H9 (cell line): ENCODE results near the gene TPP1. TPM values are rescaled to one million over a fixed set of nuclear protein-coding genes. Genes with fewer than 3 reads are reported as not detected.

Experiments used
- DNase-seq: peaks from one replicate; pipeline ENCODE4 v3.0.0-alpha.2; 2017
- H2AFZ ChIP-seq: one replicate; pipeline ENCODE4 v1.6.1; 2013; ENCODE audit warnings: mild to moderate bottlenecking, low read length, control low read depth, moderate library complexity
- H2AK5ac ChIP-seq: 2 replicates; pipeline ENCODE4 v1.6.1; 2013; ENCODE audit warnings: low read length, control low read depth, mixed read lengths; ENCODE audit not compliant: insufficient read length
- H2BK120ac ChIP-seq: one replicate; pipeline ENCODE4 v1.6.1; 2013; ENCODE audit warnings: low read depth, mild to moderate bottlenecking, low read length, control low read depth, inconsistent platforms; ENCODE audit not compliant: poor library complexity, severe bottlenecking
- H2BK12ac ChIP-seq: 2 replicates; pipeline ENCODE4 v1.6.1; 2013; ENCODE audit warnings: low read length, control low read depth, mixed read lengths, low read depth; ENCODE audit not compliant: insufficient read length
- H2BK15ac ChIP-seq: 2 replicates; pipeline ENCODE4 v1.6.1; 2013; ENCODE audit warnings: low read depth, low read length, control low read depth
- H2BK20ac ChIP-seq: one replicate; pipeline ENCODE4 v1.6.1; 2013; ENCODE audit warnings: low read depth, mild to moderate bottlenecking, low read length, control low read depth, inconsistent platforms; ENCODE audit not compliant: poor library complexity, severe bottlenecking
- H2BK5ac ChIP-seq: 2 replicates; pipeline ENCODE4 v1.6.1; 2013; ENCODE audit warnings: low read length, control low read depth, mixed read lengths; ENCODE audit not compliant: insufficient read length
- H3K14ac ChIP-seq: 2 replicates; pipeline ENCODE4 v1.6.1; 2013; ENCODE audit warnings: low read length, control low read depth; ENCODE audit not compliant: insufficient read depth
- H3K18ac ChIP-seq: 2 replicates; pipeline ENCODE4 v1.6.1; 2013; ENCODE audit warnings: low read depth, mild to moderate bottlenecking, mixed read lengths, low read length, control low read depth; ENCODE audit not compliant: insufficient read length
- H3K23ac ChIP-seq: 2 replicates; pipeline ENCODE4 v1.6.1; 2013; ENCODE audit warnings: low read length, control low read depth, mixed read lengths, low read depth; ENCODE audit not compliant: insufficient read length
- H3K23me2 ChIP-seq: 2 replicates; pipeline ENCODE4 v1.6.1; 2013; ENCODE audit warnings: low read depth, mild to moderate bottlenecking, mixed read lengths, low read length, control low read depth; ENCODE audit not compliant: insufficient read length, poor library complexity, severe bottlenecking
- H3K27ac ChIP-seq: 2 replicates; pipeline ENCODE4 v1.5.1; 2013; ENCODE audit warnings: low read length, control low read depth, mixed read lengths, low read depth; ENCODE audit not compliant: insufficient read length
- H3K27me3 ChIP-seq: 2 replicates; pipeline ENCODE4 v1.6.1; 2013; ENCODE audit warnings: low read length, control low read depth, inconsistent platforms; ENCODE audit not compliant: insufficient read depth
- H3K4ac ChIP-seq: 2 replicates; pipeline ENCODE4 v1.6.1; 2013; ENCODE audit warnings: low read depth, mild to moderate bottlenecking, control low read depth, inconsistent platforms, low read length, moderate library complexity
- H3K4me1 ChIP-seq: 2 replicates; pipeline ENCODE4 v1.6.1; 2013; ENCODE audit warnings: low read length, control low read depth, inconsistent platforms; ENCODE audit not compliant: insufficient read depth
- H3K4me2 ChIP-seq: 2 replicates; pipeline ENCODE4 v1.6.1; 2013; ENCODE audit warnings: low read length, control low read depth, mixed read lengths; ENCODE audit not compliant: insufficient read length, insufficient read depth
- H3K56ac ChIP-seq: 2 replicates; pipeline ENCODE4 v1.6.1; 2013; ENCODE audit warnings: low read depth, mild to moderate bottlenecking, mixed read lengths, low read length, control low read depth; ENCODE audit not compliant: insufficient read length
- H3K79me1 ChIP-seq: 2 replicates; pipeline ENCODE4 v1.6.1; 2013; ENCODE audit warnings: low read depth, mild to moderate bottlenecking, moderate library complexity, low read length, control low read depth, inconsistent platforms; ENCODE audit not compliant: insufficient read depth, poor library complexity, severe bottlenecking
- H3K79me2 ChIP-seq: 2 replicates; pipeline ENCODE4 v1.6.1; 2013; ENCODE audit warnings: low read length, control low read depth, inconsistent platforms; ENCODE audit not compliant: insufficient read depth
- H3K9ac ChIP-seq: 2 replicates; pipeline ENCODE4 v1.6.1; 2013; ENCODE audit warnings: low read length, control low read depth, mixed read lengths; ENCODE audit not compliant: insufficient read length; ENCODE audit errors: extremely low read depth
- H3K9me3 ChIP-seq: one replicate; pipeline ENCODE4 v1.6.1; 2013; ENCODE audit warnings: low read depth, low read length, inconsistent platforms; ENCODE audit not compliant: control insufficient read depth
- H3T11ph ChIP-seq: one replicate; pipeline ENCODE4 v1.6.1; 2013; ENCODE audit warnings: mild to moderate bottlenecking, low read length, control low read depth, inconsistent platforms
- H4K20me1 ChIP-seq: one replicate; pipeline ENCODE4 v1.6.1; 2013; ENCODE audit not compliant: control insufficient read depth, insufficient read length, insufficient read depth
- H4K5ac ChIP-seq: 2 replicates; pipeline ENCODE4 v1.6.1; 2013; ENCODE audit warnings: low read depth, mild to moderate bottlenecking, mixed read lengths, low read length, control low read depth; ENCODE audit not compliant: insufficient read length
- H4K8ac ChIP-seq: replicated peaks from 2 replicates; pipeline ENCODE4 v1.6.1; 2013; ENCODE audit warnings: low read length, control low read depth, mixed read lengths, low read depth; ENCODE audit not compliant: insufficient read length
- H4K91ac ChIP-seq: 2 replicates; pipeline ENCODE4 v1.6.1; 2013; ENCODE audit warnings: low read depth, mild to moderate bottlenecking, moderate library complexity, mixed read lengths, low read length, control low read depth; ENCODE audit not compliant: insufficient read length
- H3K27ac Mint-ChIP-seq, 3 experiments: 2 replicates in 2 of 3; 3 replicates in 1 of 3; pipeline ENCODE4 v1.8.0; 2020 to 2021; ENCODE audit warnings: mixed read lengths in 3 of 3, mild to moderate bottlenecking in 1 of 3, moderate library complexity in 1 of 3
- H3K27me3 Mint-ChIP-seq: 2 replicates; pipeline ENCODE4 v1.8.0; 2021; ENCODE audit warnings: low read depth, mild to moderate bottlenecking, moderate library complexity, mixed read lengths
- H3K36me3 Mint-ChIP-seq, 3 experiments: 2 replicates in 2 of 3; 3 replicates in 1 of 3; pipeline ENCODE4 v1.8.0; 2020 to 2021; ENCODE audit warnings: low read depth in 3 of 3, mixed read lengths in 3 of 3; ENCODE audit not compliant: insufficient read depth in 1 of 3
- H3K4me1 Mint-ChIP-seq, 2 experiments: 2 replicates each; pipeline ENCODE4 v1.8.0; 2020; ENCODE audit warnings: mixed read lengths in 2 of 2
- H3K4me3 Mint-ChIP-seq, 2 experiments: 2 replicates in 1 of 2; 3 replicates in 1 of 2; pipeline ENCODE4 v1.8.0; 2020 to 2021; ENCODE audit warnings: mild to moderate bottlenecking in 2 of 2, mixed read lengths in 2 of 2, moderate library complexity in 1 of 2
- H3K9me3 Mint-ChIP-seq, 2 experiments: 2 replicates in 1 of 2; 3 replicates in 1 of 2; pipeline ENCODE4 v1.8.0; 2020; ENCODE audit warnings: mild to moderate bottlenecking in 2 of 2, mixed read lengths in 2 of 2, moderate library complexity in 1 of 2
- WGBS: extraction: QIAGEN DNeasy Blood & Tissue Kit; methylation state at CpG from one replicate; pipeline ENCODE4 v1.1.7; 2013; ENCODE audit warnings: missing lambda C conversion rate, low lambda C conversion rate, mixed read lengths; ENCODE audit not compliant: insufficient read length; ENCODE audit errors: extremely low coverage; 5-methylcytosine and 5-hydroxymethylcytosine counted together
- total RNA-seq: library from RNA; stranded (reverse); gene quantifications from 2 replicates; pipeline ENCODE4 v1.2.1, GENCODE V29; 2021
- TF ChIP-seq, protein P1 (sequence below): fragments of 200-600 bp; sonication (generic); conservative IDR thresholded peaks from 3 replicates; pipeline ENCODE4 v1.8.0; 2021; ENCODE audit warnings: antibody characterized with exemption, mild to moderate bottlenecking

TPP1 gene
- total RNA-seq, 1 experiment from 2014 or later, result 37.2 TPM

- no peaks in the 10 kb centered on the region for H3K79me1 ChIP-seq
- no peak overlapping the region for H3K18ac ChIP-seq
- H3K56ac ChIP-seq, result no peak overlapping the region
- no peaks in the 10 kb centered on the region for H3K9me3 ChIP-seq
- H4K8ac ChIP-seq, result no peak overlapping the region
- H4K5ac ChIP-seq, result no peak overlapping the region
- H4K91ac ChIP-seq, result no peak overlapping the region
- H2AFZ ChIP-seq, result no peak overlapping the region
- H3K4me1 Mint-ChIP-seq, result peaks cover 10 to 11% of the 10 kb centered on the region in 2 experiments
- H2AK5ac ChIP-seq, result no peak overlapping the region
- peak overlapping the region; percentile 57 for H3K4me2 ChIP-seq
- H2BK120ac ChIP-seq, result no peak overlapping the region
- H2BK5ac ChIP-seq, result no peak overlapping the region
- H3K4me3 Mint-ChIP-seq, result no peak overlapping the region
- peaks cover 7% of the 10 kb centered on the region for H3K23me2 ChIP-seq
- H3K27me3 ChIP-seq, result peaks cover 23% of the 10 kb centered on the region; the same call in 1 of the 2 replicates
- TF ChIP-seq, protein P1, sequence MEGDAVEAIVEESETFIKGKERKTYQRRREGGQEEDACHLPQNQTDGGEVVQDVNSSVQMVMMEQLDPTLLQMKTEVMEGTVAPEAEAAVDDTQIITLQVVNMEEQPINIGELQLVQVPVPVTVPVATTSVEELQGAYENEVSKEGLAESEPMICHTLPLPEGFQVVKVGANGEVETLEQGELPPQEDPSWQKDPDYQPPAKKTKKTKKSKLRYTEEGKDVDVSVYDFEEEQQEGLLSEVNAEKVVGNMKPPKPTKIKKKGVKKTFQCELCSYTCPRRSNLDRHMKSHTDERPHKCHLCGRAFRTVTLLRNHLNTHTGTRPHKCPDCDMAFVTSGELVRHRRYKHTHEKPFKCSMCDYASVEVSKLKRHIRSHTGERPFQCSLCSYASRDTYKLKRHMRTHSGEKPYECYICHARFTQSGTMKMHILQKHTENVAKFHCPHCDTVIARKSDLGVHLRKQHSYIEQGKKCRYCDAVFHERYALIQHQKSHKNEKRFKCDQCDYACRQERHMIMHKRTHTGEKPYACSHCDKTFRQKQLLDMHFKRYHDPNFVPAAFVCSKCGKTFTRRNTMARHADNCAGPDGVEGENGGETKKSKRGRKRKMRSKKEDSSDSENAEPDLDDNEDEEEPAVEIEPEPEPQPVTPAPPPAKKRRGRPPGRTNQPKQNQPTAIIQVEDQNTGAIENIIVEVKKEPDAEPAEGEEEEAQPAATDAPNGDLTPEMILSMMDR, result no peak
- no peak overlapping the region for H3K4ac ChIP-seq
- no peak overlapping the region for H3T11ph ChIP-seq
- H3K4me1 ChIP-seq, result peaks cover 1% of the 10 kb centered on the region; the same call in 1 of the 2 replicates
- no peaks in the 10 kb centered on the region for H4K20me1 ChIP-seq
- no peak overlapping the region for H3K9ac ChIP-seq
- H2BK12ac ChIP-seq, result no peak overlapping the region
- DNase-seq, result no peak
- H3K36me3 Mint-ChIP-seq, result no peaks in the 10 kb centered on the region
- H3K79me2 ChIP-seq, result no peaks in the 10 kb centered on the region
- H3K27me3 Mint-ChIP-seq, result peaks cover 21% of the 10 kb centered on the region
- no peak overlapping the region for H2BK20ac ChIP-seq
- H2BK15ac ChIP-seq, result no peak overlapping the region
- no CpG with 5 or more reads among the region's 84 CpGs for WGBS
- H3K27ac Mint-ChIP-seq, result no peak overlapping the region
- no peaks in the 10 kb centered on the region for H3K9me3 Mint-ChIP-seq
- H3K27ac ChIP-seq, result no peak overlapping the region
- H3K23ac ChIP-seq, result no peak overlapping the region
- 0 out of 2 replicates have a peak overlapping the region, but pooled peaks have one; percentile 9 for H3K14ac ChIP-seq
Observed at GRCh38 chr11:6655020-6655789, 36.0 kb upstream of the TPP1 start.
